Measurements from ENCODE around the gene UBE2R2. TPM values are rescaled to one million over a fixed set of nuclear protein-coding genes. Genes with fewer than 3 reads are reported as not detected.

The UBE2R2 gene
- total RNA-seq, 2 experiments from 2014 or later: 46.7 to 47.4 TPM

GRCh38 chr9:33942471-33943083 lies 125.6 kb downstream of the UBE2R2 start:
- intact Hi-C loops (cut with micrococcal nuclease): no loop called here
- Mint-ChIP-seq H3K36me3 (ENCODE audit: low read depth) (peaks cover 39% of the 10 kb centered on the region), H3K9me3 (no peaks in the 10 kb centered on the region), H3K4me3 (no peak overlapping the region), H3K27me3 (no peaks in the 10 kb centered on the region), H3K27ac (no peak overlapping the region), H3K4me1 (ENCODE audit: low read depth) (no peaks in the 10 kb centered on the region)
- ChIA-PET POLR2A (no interaction called here), CTCF (no interaction called here)
- TF ChIP-seq CTCF (IDR thresholded peaks at IDR 0.05): no peak
- DNase-seq (no peak), ATAC-seq (no peak)

- DNase-seq: no peak
- ATAC-seq: no peak
- intact Hi-C loops (cut with micrococcal nuclease): no loop called here
- ChIA-PET CTCF (interaction anchor here (1.2 kb wide), 1 partner anchor 129 kb away, joined by 5 read pairs; no protein-coding TSS in a partner anchor), POLR2A (no interaction called here)
- no peaks in the 10 kb centered on the region for H3K27me3 Mint-ChIP-seq
- no peaks in the 10 kb centered on the region for H3K4me1 Mint-ChIP-seq (ENCODE audit: low read depth)
- H3K4me3 Mint-ChIP-seq: no peak overlapping the region
- no peak for TF ChIP-seq CTCF (IDR thresholded peaks at IDR 0.05)
- no peaks in the 10 kb centered on the region for H3K9me3 Mint-ChIP-seq
- H3K36me3 Mint-ChIP-seq (ENCODE audit: low read depth): peaks cover 47% of the 10 kb centered on the region
- H3K27ac Mint-ChIP-seq: no peak overlapping the region
These were observed 126.4 kb downstream of the UBE2R2 start for GRCh38 chr9:33943389-33943788.

- ChIA-PET POLR2A (no interaction called here), CTCF (interaction anchor here (0.9 kb wide), 1 partner anchor 168 kb away, joined by 3 read pairs; no protein-coding TSS in a partner anchor)
- Mint-ChIP-seq H3K27me3 (no peaks in the 10 kb centered on the region), H3K4me3 (no peak overlapping the region), H3K36me3 (ENCODE audit: low read depth) (peaks cover 45% of the 10 kb centered on the region), H3K4me1 (ENCODE audit: low read depth) (no peaks in the 10 kb centered on the region), H3K9me3 (no peaks in the 10 kb centered on the region), H3K27ac (no peak overlapping the region)
- DNase-seq (no peak), ATAC-seq (no peak)
- TF ChIP-seq CTCF (IDR thresholded peaks at IDR 0.05): no peak
- intact Hi-C loops (cut with micrococcal nuclease): no loop called here
These were observed 130.0 kb downstream of the UBE2R2 start for GRCh38 chr9:33946779-33947535.

- Mint-ChIP-seq H3K27ac (no peak overlapping the region), H3K27me3 (no peaks in the 10 kb centered on the region), H3K4me3 (no peak overlapping the region), H3K9me3 (no peaks in the 10 kb centered on the region), H3K36me3 (ENCODE audit: low read depth) (peaks cover 41% of the 10 kb centered on the region), H3K4me1 (ENCODE audit: low read depth) (no peaks in the 10 kb centered on the region)
- intact Hi-C loops (cut with micrococcal nuclease): no loop called here
- POLR2A ChIA-PET: no interaction called here
- no peak for ATAC-seq
- CTCF ChIA-PET: interaction anchor here (1.1 kb wide), 1 partner anchor 14 kb away, joined by 4 read pairs; no protein-coding TSS in a partner anchor
- TF ChIP-seq CTCF (IDR thresholded peaks at IDR 0.05): no peak
- no peak for DNase-seq
These were observed 133.4 kb downstream of the UBE2R2 start for GRCh38 chr9:33950371-33950770.

GRCh38 chr9:33952066-33952465 lies 135.1 kb downstream of the UBE2R2 start:
- CTCF ChIA-PET: interaction anchor here (0.7 kb wide), 1 partner anchor 122 kb away, joined by 3 read pairs; no protein-coding TSS in a partner anchor
- Mint-ChIP-seq H3K4me3 (no peak overlapping the region), H3K27ac (no peak overlapping the region), H3K9me3 (no peaks in the 10 kb centered on the region), H3K36me3 (ENCODE audit: low read depth) (peaks cover 39% of the 10 kb centered on the region), H3K4me1 (ENCODE audit: low read depth) (no peaks in the 10 kb centered on the region), H3K27me3 (no peaks in the 10 kb centered on the region)
- no peak for TF ChIP-seq CTCF (IDR thresholded peaks at IDR 0.05)
- intact Hi-C loops (cut with micrococcal nuclease): no loop called here
- ATAC-seq (no peak), DNase-seq (no peak)
- POLR2A ChIA-PET: no interaction called here
